Kidney (tissue), 14 donors: ENCODE results near the gene DUSP10. TPM values are rescaled to one million over a fixed set of nuclear protein-coding genes. Genes with fewer than 3 reads are reported as not detected.

Source experiments
- DNase-seq, 5 donors: peaks; one replicate each; pipeline ENCODE4 v3.0.0-alpha.2; 2013 to 2020
- FAIRE-seq: peaks from 2 replicates; lab custom pipeline; 2012; peaks lifted over from hg19 to GRCh38; lab: Jason Lieb, UNC
- H3K27ac ChIP-seq, 2 donors: one replicate each; pipeline ENCODE4 v1.7.0; 2013; ENCODE audit warnings: low read depth in 2 of 2, low read length in 2 of 2, inconsistent platforms in 1 of 2
- H3K27me3 ChIP-seq: one replicate; pipeline ENCODE4 v1.7.1; 2013; ENCODE audit warnings: low read length, inconsistent platforms; ENCODE audit not compliant: control insufficient read depth, insufficient read depth
- H3K36me3 ChIP-seq, 3 donors: one replicate each; pipeline versions ENCODE4 v1.7.0 to v1.7.1; 2013; ENCODE audit warnings: low read length in 3 of 3, control low read depth in 1 of 3, inconsistent platforms in 1 of 3; ENCODE audit not compliant: insufficient read depth in 3 of 3, control insufficient read depth in 2 of 3
- H3K4me1 ChIP-seq, 3 donors: one replicate each; pipeline versions ENCODE4 v1.7.0 to v1.7.1; 2013; ENCODE audit warnings: low read length in 3 of 3, inconsistent platforms in 1 of 3, low read depth in 1 of 3; ENCODE audit not compliant: control insufficient read depth in 2 of 3, insufficient read depth in 2 of 3
- H3K4me3 ChIP-seq, 3 donors: one replicate each; pipeline versions ENCODE4 v1.7.0 to v1.8.1; 2013; ENCODE audit warnings: low read length in 3 of 3, control low read depth in 1 of 3, inconsistent platforms in 1 of 3
- H3K9ac ChIP-seq, 3 donors: one replicate each; pipeline versions ENCODE4 v1.7.0 to v1.7.1; 2013; ENCODE audit warnings: low read length in 3 of 3, control low read depth in 1 of 3, inconsistent platforms in 1 of 3
- H3K9me3 ChIP-seq, 3 donors: one replicate each; pipeline versions ENCODE4 v1.7.0 to v1.7.1; 2013; ENCODE audit warnings: low read length in 3 of 3, control low read depth in 1 of 3, inconsistent platforms in 1 of 3; ENCODE audit not compliant: control insufficient read depth in 2 of 3, insufficient read depth in 1 of 3
- CTCF ChIP-seq: IDR thresholded peaks from 3 replicates; pipeline ENCODE4 v1.5.1; 2012; ENCODE audit warnings: mild to moderate bottlenecking, moderate library complexity, borderline replicate concordance; ENCODE audit not compliant: insufficient read depth; ENCODE audit errors: extremely low read depth
- intact Hi-C: fragments of 100-400 bp; cut with DNase I; formaldehyde crosslinking; loops from one replicate; pipeline ENCODE4 v1.11.1; 2022
- polyA plus RNA-seq: library from polyadenylated mRNA; stranded (reverse); fragments of 350-450 nt; fragmentation: Illumina TruSeq; extraction: RNeasy Lipid Tissue Mini Kit (QIAGEN cat#74804); gene quantifications from one replicate; pipeline ENCODE4 v1.2.3, GENCODE V29; 2014; ENCODE audit warnings: low read depth, low replicate concordance; ENCODE audit not compliant: insufficient read depth
- total RNA-seq: library from RNA; stranded (reverse); fragmentation: NEBNext Ultra II Directional; extraction: Animal tissue kit (Norgen Biotek cat#: 25700); gene quantifications from one replicate; pipeline ENCODE4 v1.2.1, GENCODE V29; 2021
- donor health status: control.
- donor health status: control.
- donor health status: control.
- donor health status: control.
- donor health status: control.
- donor health status: DM: yes; HTN: yes; CAD: no.
- donor health status: Normal renal cell carcinoma (clear cell type).

Gene DUSP10
- total and polyA plus RNA-seq, 2 donors from 2014 or later, result 1.0 to 5.3 TPM

- Histone ChIP-seq H3K4me3 (no peak overlapping the region), H3K9me3 (peaks cover 0 to 9% (median 0%) of the 10 kb centered on the region in 3 donors), H3K27ac (no peak overlapping the region), H3K9ac (no peak overlapping the region), H3K27me3 (no peaks in the 10 kb centered on the region), H3K4me1 (no peaks in the 10 kb centered on the region), H3K36me3 (no peaks in the 10 kb centered on the region)
- FAIRE-seq (no peak), DNase-seq (no peak)
- TF ChIP-seq CTCF, result no peak
- intact Hi-C loops, result no loop called here
These were observed 15.9 kb downstream of the DUSP10 start for GRCh38 chr1:221725735-221726672.

DNA sequence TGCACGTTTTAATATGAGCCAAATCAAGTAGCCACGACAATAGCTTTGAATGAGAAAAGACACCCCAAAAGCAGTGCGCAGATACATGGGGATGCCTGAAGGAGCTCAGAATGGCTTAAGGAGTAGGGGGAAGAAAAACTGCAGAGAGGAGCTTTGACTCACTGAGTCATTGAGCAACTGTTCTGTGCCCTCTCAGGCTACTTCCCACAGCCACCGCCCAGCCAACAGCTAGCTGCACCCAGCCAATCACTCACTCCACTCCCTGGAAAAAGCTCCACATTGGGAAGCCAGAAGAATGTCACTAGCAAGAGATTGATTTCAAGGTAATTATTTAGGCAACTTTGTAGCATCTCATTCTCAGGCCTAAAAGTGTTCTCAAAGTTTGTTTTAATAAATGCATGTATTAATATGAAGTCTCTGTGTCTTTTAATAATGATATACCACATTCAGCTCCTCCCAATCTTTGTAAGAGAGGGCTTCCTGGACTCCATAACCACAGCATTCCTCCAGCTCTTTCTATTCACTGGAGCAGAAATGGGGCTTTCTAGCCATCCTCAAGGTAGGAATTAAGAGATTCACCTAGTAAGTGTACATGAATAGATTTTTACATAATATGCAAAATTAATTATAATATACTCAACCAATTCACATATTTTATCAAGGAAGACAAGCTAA, 16.8 kb downstream of the DUSP10 start:
- no peak for TF ChIP-seq CTCF
- intact Hi-C loops, result no loop called here
- H3K4me3 ChIP-seq, result no peak overlapping the region
- no peak overlapping the region for H3K9ac ChIP-seq
- FAIRE-seq (no peak), DNase-seq (no peak)
- H3K4me1 ChIP-seq, result no peaks in the 10 kb centered on the region
- no peaks in the 10 kb centered on the region for H3K27me3 ChIP-seq
- H3K27ac ChIP-seq, result no peak overlapping the region
- no peaks in the 10 kb centered on the region for H3K36me3 ChIP-seq
- peaks cover 0 to 9% (median 0%) of the 10 kb centered on the region in 3 donors for H3K9me3 ChIP-seq

GRCh38 chr1:221723848-221724236, 18.0 kb downstream of the DUSP10 start:
- no peaks in the 10 kb centered on the region for H3K36me3 ChIP-seq
- H3K4me3 ChIP-seq, result no peak overlapping the region
- peaks cover 0 to 9% (median 0%) of the 10 kb centered on the region in 3 donors for H3K9me3 ChIP-seq
- no peaks in the 10 kb centered on the region for H3K27me3 ChIP-seq
- DNase-seq, result no peak
- H3K9ac ChIP-seq, result no peak overlapping the region
- no peak for FAIRE-seq
- peaks cover 0 to 5% (median 0%) of the 10 kb centered on the region in 3 donors for H3K4me1 ChIP-seq
- no peak for TF ChIP-seq CTCF
- no peak overlapping the region for H3K27ac ChIP-seq
- intact Hi-C loops, result no loop called here
